DMS114 treated with DMSO at 0.1 percent for 48 hours (cell line): ENCODE results near the gene WNT5A.

Source experiments
- DNase-seq: peaks from one replicate; lab custom pipeline; 2025; ENCODE audit not compliant: unreplicated experiment; lab: John Stamatoyannopoulos, UW

The WNT5A gene

GRCh38 chr3:55486857-55487380, at the start of gene WNT5A:
WNT5A (minus strand) TSS chr3:55487306; CDS start chr3:55486985, 321 bp downstream.
- no peak for DNase-seq

GRCh38 chr3:55534876-55535275, 47.8 kb upstream of the WNT5A start:
- no peak for DNase-seq

- no peak for DNase-seq
These were observed 45.7 kb upstream of the WNT5A start for GRCh38 chr3:55532806-55533205.

- DNase-seq, result no peak
These were observed 44.2 kb upstream of the WNT5A start for GRCh38 chr3:55531321-55531720.

- DNase-seq, result no peak
These were observed 40.3 kb upstream of the WNT5A start for GRCh38 chr3:55527361-55527760.

GRCh38 chr3:55526332-55527030, 39.4 kb upstream of the WNT5A start:
- no peak for DNase-seq

- DNase-seq, result no peak
These were observed 38.3 kb upstream of the WNT5A start for GRCh38 chr3:55525436-55525835.

GRCh38 chr3:55524565-55525244, 37.6 kb upstream of the WNT5A start:
- DNase-seq, result no peak

GRCh38 chr3:55523471-55523870, 36.4 kb upstream of the WNT5A start:
- DNase-seq, result no peak

- no peak for DNase-seq
These were observed 34.8 kb upstream of the WNT5A start for GRCh38 chr3:55521738-55522421.

- no peak for DNase-seq
These were observed 34.1 kb upstream of the WNT5A start for GRCh38 chr3:55521064-55521737.

- DNase-seq, result no peak
These were observed 31.9 kb upstream of the WNT5A start for GRCh38 chr3:55519019-55519418.

- DNase-seq, result no peak
These were observed 31.3 kb upstream of the WNT5A start for GRCh38 chr3:55518451-55518850.

- DNase-seq, result no peak
These were observed 29.4 kb upstream of the WNT5A start for GRCh38 chr3:55516392-55517030.

GRCh38 chr3:55515550-55516246, 28.6 kb upstream of the WNT5A start:
- DNase-seq, result no peak

GRCh38 chr3:55514962-55515361, 27.9 kb upstream of the WNT5A start:
- no peak for DNase-seq

GRCh38 chr3:55512571-55513343, 25.7 kb upstream of the WNT5A start:
- no peak for DNase-seq

GRCh38 chr3:55511895-55512570, 24.9 kb upstream of the WNT5A start:
- no peak for DNase-seq

GRCh38 chr3:55508335-55508734, 21.2 kb upstream of the WNT5A start:
- no peak for DNase-seq
